HG02938 (cell line): ENCODE data around the gene DLG2.
"Not testable (repeated sequence)": the region's sequence is repeated elsewhere in the genome, so short reads cannot be mapped to it uniquely, and the experiment has no call there.

Experiments used
- ATAC-seq: cut with Tn5 transposase; IDR thresholded peaks from one replicate; pipeline ENCODE4 v1.9.1; 2021; ENCODE audit warnings: mild to moderate bottlenecking, moderate library complexity; ENCODE audit not compliant: unreplicated experiment

Gene DLG2

DNA sequence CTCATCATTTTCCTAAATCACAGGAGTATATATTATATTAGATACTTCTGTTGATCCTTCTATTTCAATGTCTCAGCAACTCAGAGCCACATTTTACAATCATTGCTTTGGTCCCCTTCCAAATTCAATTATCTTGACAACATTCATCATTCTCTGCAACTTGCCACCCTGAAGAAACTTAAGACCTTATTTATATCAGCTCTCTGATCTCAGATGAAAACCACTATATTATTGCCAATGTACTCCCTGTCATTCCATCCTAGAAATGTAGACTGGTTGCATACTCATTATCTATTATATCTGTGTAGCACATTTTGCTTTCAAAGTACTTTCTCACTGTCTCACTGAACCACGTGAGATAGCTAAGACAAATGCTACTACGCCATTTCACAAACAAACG lies 379.3 kb downstream of the DLG2 start:
- no peak for ATAC-seq

DNA sequence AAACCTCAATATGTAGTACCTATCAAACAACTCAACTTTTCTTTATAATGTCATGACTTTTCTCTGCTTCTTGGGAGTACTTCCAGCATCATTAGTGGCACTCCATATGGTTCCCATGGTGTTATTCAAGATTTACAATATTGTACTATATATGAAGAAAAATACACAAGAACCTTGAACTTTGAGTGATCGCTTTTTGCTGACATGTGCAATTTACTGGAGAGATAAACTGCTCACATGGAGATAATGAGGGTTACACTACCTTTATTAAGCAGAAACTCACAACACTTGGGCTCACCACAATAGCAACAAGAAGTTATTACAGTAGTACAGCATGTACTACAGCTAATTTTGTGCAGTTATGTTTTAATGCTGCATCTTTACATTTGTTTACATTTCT lies 388.2 kb downstream of the DLG2 start:
- ATAC-seq, result no peak

DNA sequence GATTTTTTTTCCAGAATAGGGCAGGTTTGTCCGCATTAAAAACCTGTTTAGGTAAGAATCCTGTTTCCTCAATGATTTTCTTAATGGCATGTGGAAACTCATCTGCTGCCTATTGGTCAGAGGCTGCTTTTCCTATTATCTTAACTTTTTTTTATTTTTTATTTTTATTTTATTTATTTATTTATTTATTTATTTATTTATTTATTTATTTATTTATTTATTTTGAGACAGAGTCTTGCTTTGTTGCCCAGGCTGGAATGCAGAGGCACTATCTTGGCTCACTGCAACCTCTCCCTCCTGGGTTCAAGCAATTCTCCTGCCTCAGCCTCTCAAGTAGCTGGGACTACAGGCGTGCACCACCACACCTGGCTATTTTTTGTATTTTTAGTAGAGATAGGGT lies 389.1 kb downstream of the DLG2 start:
- ATAC-seq, result not testable (repeated sequence)

DNA sequence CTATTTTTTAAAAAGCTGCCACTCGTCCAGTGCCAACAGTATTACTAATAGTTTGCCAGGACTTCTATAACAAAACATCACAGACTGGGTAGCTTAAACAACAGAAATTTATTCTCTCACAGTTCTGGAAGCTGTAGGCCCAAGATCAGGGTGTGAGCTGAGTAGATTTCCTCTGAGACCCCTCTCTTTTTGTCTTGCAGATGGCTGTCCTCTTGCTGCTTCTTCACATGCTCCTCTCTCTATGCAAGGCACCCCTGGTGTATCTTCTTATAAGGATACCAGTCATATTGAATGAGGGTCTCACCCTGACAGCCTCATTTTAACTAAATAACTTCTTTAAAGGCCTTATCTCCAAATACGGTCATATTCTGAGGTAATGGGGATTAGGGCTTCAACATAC lies 390.9 kb downstream of the DLG2 start:
- no peak for ATAC-seq

DNA sequence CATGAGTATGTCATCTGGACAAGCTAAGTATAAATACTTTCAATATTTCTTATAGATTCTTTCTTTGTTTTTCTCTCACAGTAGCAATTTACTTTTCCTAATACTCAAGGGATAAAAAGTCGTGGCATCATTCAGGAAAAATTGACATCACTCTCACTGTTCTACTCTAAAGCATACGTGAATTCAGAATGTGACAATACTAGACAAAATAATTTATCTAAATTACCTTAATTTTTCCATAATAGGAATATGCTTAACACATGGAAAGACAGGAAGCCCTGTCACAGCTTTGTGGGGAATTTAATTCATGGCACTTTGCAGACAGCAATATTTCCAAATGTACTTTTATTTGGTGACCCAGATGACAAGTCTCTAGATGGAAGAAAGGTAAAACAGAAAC lies 394.6 kb downstream of the DLG2 start:
- no peak for ATAC-seq

DNA sequence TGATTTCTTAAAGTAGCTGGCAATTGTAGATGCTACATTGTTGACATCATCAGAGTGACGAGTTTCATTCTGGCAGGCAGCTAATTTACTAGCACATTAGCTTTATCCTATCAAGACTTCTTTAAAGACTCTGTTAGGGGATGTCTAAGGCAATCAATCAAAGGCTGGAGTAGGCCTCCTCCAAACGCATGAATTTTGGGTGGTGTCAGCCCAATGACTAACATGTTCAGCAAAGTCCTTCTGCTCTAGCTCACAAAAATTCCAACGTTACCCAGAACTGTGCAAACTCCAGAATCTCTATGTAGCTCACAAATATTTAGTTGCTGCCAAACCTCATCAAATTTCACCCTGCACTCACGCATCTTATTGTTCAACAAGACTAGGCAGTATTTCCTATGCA lies 395.6 kb downstream of the DLG2 start:
- no peak for ATAC-seq

DNA sequence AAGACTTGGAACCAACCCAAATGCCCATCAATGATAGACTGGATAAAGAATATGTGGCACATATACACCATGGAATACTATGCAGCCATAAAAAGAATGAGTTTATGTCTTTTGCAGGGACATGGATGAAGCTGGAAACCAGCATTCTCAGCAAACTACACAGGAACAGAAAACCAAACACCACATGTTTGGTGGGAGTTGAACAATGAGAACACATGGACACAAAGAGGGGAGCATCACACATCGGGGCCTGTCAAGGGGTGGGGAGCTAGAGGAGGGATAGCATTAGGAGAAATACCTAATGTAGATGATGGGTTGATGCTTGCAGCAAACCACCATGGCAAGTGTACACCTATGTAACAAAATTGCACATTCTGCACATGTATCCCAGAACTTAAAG lies 397.4 kb downstream of the DLG2 start:
- not testable (repeated sequence) for ATAC-seq

DNA sequence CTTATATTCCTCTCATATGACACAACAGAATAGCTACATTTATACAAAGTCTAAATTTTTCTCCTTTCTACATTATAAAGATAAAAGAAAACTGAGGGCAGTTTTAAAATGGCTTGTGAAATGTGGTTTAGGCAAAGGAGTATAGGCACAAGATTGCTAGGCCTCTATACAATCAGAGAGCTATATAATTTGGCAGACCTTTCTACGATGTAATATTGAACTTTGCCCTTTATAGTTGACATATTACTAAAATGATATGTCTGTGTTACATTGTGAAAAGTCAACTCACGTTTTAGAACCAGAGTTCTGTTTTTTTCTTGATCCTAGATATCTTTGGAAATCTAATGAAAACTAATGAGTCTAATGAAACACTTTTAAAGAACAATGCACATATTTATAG lies 430.2 kb downstream of the DLG2 start:
- no peak for ATAC-seq

DNA sequence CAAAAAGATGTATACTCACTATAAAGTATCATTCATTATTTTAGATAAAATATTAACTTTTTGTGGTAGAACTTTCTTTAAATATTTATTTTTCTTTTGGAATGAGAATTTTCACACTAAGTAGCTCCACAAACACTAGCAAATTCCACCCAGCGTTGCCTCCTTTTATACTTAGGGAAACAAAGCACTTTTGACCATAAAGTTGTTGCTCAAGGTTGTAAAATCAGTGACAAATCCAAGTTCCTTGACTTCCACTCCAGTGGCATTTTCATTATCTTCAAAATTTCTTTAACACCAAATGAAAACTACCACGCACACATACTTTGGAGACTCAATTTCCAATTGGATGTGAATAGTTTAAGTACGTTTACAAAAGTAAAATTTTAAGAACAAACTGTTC lies 431.2 kb downstream of the DLG2 start:
- ATAC-seq, result no peak

DNA sequence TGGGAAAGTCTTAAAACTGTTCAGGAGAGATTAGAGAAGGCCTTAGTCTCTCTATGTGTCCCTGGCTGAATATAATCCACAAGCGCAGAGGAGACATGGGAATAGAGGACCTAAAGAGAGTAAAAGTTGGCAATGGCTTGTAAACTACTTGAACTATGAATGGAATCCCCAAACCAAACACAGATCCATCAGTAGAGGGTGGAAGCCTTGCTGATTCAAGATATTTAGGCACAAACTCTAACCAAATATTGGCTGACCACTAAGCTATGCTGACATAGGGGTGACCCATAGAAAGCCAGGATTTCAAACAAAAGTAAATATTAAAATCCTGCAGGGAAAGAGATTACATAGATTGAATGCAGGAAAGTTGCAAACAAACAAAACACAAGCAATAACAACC lies 439.2 kb downstream of the DLG2 start:
- no peak for ATAC-seq

DNA sequence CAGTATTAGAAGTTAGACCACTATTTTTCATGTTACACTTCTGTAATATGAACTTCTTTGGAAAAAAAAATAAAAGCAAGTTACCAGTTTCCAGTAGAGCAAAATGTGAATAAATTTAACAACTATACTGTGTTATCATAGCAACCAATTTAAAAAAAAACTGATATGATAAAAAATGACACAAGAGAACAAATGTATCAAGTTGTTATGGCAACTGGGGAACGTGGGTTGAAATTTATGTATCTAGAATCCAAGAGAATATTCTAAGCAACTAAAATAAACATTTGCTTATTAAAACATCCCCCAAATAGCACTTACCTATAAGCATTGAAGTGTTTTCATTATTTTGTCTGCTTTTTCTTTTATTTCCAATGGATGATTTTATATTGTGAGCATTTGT lies 442.4 kb downstream of the DLG2 start:
- ATAC-seq, result no peak

DNA sequence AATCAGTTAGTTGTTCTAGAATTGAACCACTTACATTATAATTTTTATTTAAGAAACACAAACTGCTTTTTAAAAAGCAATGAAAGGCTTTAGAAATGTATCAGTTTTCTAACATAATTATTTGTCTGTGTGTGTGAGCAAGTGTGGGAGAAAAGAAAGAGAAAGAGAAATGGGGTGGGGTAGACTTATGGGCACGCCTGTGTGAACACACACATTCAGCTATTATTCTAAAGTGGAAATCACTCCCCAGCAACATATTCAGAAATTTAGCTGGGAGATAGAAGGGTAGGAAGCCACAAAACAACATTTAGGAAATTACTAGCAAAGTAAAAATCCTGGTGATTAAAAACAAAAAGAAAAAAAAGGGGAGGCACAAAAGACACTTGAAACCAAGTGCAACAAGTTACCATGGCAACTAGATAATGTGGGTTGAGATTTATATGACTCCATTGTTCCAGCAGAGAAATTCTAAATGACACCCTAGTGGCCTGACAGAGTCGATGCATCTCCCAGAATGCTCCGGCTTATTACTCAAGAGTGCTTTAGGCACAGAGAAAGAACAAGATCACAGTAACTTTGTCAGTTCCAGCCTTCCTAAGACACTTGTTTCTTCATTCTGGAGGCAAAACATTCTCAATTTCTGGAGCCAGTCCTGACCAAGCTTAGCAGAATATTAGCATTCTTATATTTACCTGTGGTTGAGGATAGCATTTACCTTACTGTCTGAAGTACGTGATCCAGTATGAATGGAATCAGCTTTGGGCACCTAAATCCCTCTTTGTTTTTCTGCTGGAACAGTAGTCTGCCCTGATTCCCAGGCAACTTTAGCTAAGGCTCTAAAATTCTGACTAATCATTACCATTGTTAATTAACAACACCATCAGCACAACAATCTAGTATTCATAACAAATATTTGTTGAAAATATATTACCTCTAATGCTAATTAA lies 444.4 kb downstream of the DLG2 start:
- peak; percentile 97 for ATAC-seq

DNA sequence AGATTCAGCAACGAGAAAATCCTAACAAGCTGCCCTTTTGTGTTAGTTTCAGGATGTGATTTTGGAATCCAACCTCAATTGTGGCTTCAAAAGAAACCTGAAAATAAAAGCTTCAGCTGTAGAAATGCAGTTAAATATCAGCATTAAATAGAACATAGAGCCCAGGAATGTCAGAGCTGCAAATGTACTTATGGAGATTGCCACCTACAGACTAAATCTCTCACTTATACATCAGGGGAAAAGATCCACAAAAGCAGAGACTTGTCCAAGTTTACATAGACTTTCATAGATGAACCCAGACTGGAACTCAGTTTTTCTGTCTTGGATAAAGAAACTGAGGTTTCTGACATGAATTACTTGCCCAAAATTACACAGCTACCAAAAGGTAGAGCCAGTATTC lies 446.6 kb downstream of the DLG2 start:
- ATAC-seq, result no peak

DNA sequence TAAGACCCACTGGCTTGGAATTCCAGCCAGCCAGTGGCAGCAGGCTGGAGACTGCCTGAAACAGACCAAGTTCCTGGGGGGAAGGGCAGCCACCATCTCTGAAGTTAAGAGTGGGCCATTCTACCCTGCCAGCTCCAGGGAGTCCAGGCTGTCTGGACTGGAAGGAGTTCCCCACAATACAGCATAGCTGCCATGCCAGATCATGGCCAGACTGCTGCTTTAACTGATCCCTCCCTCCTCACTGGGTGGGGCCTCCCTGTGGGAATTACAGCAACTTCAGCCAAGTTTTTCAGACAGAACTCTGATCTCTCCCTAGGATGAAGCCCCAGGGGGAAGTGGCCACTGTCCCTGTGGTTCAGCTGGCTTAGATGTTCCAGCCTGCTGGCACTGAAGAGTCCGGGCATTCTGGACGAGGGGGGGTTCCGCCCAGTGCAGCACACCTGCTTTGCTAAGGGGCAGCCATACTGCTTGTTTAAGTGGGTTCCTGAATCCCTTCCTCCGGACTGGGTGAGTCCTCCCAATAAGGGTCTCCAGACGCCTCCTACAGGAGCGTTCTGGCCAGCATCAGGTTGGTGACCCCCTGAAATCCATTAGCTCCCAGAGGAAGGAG lies 455.4 kb downstream of the DLG2 start:
- ATAC-seq, result no peak

DNA sequence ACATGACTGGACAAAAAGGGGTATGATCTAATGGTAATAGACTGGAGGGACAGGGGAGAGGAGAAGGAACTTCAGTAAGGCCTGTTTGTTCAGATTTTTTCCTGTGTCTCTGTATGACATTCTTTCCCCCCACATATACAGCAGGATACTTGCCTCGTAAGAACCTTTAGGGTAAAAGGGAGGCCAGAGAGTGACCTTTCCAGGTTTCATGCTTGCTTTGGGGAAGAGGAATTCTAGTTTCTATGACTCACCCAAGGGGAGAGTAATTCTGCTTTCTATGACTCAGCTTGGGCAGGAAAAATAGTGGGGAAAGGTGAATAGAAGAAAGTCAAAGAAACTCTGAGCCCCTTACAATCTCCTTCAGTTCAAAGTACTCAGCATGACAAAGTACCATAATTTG lies 457.0 kb downstream of the DLG2 start:
- ATAC-seq, result no peak

DNA sequence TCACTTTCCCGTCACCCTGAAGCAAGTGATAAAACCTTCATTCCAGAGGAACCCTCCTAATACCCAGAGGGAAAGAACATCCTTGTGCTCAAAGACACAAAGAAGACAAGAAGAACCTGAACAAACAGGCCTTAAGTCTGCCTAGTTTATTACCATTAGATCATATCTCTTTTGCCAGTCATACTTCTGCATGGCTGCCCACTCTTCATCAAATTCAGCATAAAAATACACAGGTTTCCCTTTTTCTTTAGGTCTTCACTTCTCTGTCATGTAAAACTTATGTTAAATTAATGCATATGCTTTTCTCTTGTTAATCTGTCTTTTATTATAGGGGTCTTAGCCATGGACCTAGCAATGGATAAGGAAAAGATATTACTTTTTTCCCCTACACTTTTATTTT lies 459.7 kb downstream of the DLG2 start:
- no peak for ATAC-seq

DNA sequence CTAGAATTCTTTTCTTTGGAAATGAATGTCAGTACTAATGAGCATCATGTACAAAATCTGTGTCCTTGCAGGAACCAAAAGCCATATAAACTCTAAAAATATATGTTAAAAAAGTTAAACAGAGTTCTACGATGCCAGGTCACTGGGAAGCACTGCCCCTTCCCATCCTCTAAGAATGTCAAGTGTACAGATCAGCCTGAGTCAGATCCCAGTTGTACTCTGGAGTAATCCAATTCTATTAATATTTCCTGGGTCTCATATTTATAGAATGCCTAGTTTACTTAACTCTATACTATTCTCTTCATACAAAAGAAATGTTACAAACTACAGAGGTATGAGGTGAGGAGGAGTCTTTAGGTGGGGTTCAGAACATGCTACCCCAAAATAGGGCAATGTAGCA lies 460.1 kb downstream of the DLG2 start:
- ATAC-seq, result no peak

DNA sequence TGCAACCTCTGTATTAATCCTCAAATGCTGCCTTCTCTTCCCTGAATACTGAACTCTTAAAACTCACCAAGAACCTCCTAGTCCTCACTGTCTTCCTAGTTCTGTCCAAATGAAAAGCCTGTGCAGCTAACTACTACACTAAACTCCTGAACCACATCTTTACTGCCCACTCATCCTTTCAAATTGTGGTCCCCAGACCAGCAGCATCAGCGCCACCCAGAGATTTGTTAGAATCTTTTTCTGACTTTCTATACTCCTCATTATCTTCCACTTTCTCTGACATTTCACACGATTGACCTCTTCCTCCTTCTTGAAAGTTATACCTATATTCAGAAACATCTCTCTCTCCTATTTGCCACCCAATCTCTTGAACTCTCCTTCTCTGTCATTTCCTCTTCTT lies 461.3 kb downstream of the DLG2 start:
- no peak for ATAC-seq

DNA sequence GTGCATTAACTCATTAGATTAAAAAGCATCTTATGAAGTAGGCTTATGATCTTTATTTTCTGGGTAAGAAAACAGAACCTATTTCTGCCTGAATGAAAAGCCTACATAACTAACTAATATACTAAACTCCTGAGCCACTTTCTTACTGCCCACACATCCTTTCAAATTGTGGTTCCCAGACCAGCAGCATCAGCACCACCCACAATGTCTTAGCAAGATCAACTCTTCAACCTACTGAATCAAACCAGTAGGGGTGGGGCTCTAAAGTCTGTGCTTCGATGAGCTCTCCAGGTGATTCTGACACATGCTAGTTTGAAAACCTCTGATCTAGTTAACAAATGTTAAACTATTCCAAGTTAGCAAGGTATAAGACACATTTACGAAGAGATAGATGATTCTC lies 462.4 kb downstream of the DLG2 start:
- no peak for ATAC-seq

DNA sequence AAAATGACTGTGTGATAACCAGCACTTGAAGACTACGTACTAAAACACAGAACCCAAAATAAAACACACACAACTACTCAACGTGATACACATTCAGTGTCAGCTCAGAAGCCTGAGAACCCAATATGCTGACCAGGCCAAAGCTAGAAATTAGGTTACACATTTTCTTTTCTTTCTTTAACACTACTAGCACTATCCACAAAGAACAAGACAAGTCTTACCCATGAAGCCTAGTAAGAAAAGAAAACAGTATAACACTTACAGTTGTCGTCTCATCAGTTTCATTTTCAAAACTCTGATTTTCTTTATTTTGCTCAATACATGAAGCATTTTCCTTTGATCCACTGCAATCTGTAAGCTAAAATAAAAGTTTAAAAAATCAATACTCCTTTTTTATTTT lies 472.9 kb downstream of the DLG2 start:
- ATAC-seq, result no peak

DNA sequence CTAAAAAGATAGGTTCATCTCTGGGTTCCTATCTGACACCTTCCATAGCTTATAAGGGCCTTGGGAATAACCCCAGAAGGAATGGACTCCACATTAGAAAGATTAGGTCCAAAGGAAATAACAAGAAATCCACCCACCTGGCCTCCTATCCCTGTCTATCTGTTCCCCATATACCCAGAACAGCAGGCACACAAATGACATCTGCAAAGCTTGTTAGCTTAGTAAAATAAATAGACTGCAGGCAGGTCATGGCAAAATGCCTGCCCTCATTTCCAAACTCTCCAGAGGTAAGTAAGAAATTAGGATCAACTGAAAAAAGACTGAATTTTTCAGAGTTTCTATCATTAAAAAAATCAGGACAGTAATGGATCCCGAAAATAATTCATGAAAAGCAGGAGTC lies 489.5 kb downstream of the DLG2 start:
- no peak for ATAC-seq

DNA sequence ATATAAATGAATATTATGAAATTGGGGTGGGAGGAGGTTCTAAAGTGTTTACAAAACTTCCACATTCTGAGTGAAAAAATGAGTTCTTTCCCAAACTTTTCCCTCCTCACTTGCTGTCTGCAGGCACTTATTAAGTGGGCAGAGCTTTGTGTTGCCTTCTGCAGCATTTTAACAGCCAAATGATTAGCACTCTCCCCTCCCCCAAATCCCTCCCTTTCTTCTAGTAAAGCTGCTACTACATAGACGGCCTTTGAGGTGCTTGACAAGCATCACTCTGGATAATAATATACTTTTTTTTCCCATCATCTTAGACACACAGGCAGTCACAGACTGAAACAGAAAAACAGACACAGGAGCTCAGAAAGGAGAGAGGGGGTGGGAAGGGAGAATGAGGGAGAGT lies 493.5 kb downstream of the DLG2 start:
- no peak for ATAC-seq
